ENCODE data around the gene PAFAH1B2. TPM values are rescaled to one million over a fixed set of nuclear protein-coding genes. Genes with fewer than 3 reads are reported as not detected.

PAFAH1B2 gene
- total and polyA plus RNA-seq, 2 donors (not counting 3 experiments of a cell fraction or from before 2014, with no cell fraction given), result 34.2 to 128 TPM

DNA sequence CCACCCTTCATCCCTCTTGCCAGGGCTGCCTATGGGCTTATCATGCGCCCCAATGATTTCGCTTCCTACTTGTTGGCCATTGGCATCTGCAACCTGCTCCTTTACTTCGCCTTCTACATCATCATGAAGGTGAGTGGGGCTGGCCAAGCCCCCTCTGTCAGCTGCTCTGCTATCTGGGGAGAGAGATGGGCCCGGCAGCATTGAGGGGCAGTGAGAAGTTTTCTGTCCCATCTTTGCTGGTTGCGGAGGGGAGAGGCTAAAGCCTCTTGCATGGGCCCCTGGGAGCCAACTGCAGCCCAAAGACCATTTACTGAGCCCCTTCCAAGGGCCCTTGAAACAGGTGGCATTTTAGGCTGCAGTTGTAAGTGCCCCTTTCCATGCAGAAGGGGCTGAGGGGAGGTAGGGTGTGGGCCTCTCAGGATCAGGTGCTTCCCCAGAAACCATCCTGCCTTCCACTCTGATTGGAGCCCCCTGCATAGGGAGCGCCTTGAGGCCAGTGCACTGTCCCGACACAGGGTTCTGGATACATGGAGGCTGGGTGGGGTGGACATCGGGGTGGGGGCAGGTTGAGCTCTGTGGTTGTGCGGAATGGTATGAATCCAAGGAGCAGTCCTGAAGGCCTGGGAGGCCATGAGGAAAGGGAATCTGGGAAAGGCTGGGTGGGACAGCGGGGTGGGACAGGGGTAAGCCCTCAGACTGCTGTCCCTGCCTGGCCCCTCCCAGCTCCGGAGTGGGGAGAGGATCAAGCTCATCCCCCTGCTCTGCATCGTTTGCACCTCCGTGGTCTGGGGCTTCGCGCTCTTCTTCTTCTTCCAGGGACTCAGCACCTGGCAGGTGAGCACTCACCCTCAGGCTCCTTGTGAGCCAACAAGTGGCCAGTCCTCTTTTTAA, 49.3 kb downstream of the PAFAH1B2 start:
- no peaks in the 10 kb centered on the region for H3K79me2 ChIP-seq (ENCODE audit: control insufficient read depth, insufficient read depth, low read length)
- POLR2A ChIA-PET, result no interaction called here

More for the DNA sequence above, 49.3 kb downstream of the PAFAH1B2 start:
- CTCF ChIA-PET, result interaction anchor here (1.6 kb wide), 1 partner anchor 12 kb away, joined by 5 read pairs; no protein-coding TSS in a partner anchor
- no peak for DNase-seq (ENCODE audit: low read depth, low spot score)
- Histone ChIP-seq H3K9ac (replicated peaks; ENCODE audit: extremely low read depth, insufficient read depth, low read length) (no peak overlapping the region), H3K27ac (ENCODE audit: insufficient read depth, low read depth, low read length) (no peak overlapping the region), H3K4me2 (ENCODE audit: insufficient read depth, low read length) (no peak overlapping the region), H3K9me3 (replicated peaks; ENCODE audit: control insufficient read depth, insufficient read depth, low read length) (no peaks in the 10 kb centered on the region), H3K4me3 (replicated peaks in 1 of 3; ENCODE audit: insufficient read depth in 1 of 3, low read depth in 1 of 3, low read length in 3 of 3) (no peak overlapping the region), H3K27me3 (ENCODE audit: control insufficient read depth in 2 of 2, insufficient read depth in 2 of 2, low read length in 2 of 2) (no peaks in the 10 kb centered on the region), H4K20me1 (replicated peaks; ENCODE audit: control insufficient read depth, extremely low read depth, insufficient read depth, low read length) (no peaks in the 10 kb centered on the region), H3K4me1 (ENCODE audit: control insufficient read depth, extremely low read depth, insufficient read depth, low read length) (no peaks in the 10 kb centered on the region), H3K9me1 (replicated peaks; ENCODE audit: control insufficient read depth, extremely low read depth, insufficient read depth, low read length) (no peaks in the 10 kb centered on the region), H2AFZ (ENCODE audit: low read depth, low read length) (no peak overlapping the region), H3K36me3 (ENCODE audit: control insufficient read depth in 2 of 2, extremely low read depth in 1 of 2, insufficient read depth in 2 of 2, low read length in 2 of 2) (peaks cover 0 to 26% of the 10 kb centered on the region in 2 experiments)
- no TSS peak for BruUV-seq (replicated peaks)
- FAIRE-seq, result no peak
- dilution Hi-C loops (cut with MboI; ENCODE audit: extremely low pct_ligation_motif_present, low sequenced_read_pairs), result no loop called here
- intact Hi-C loops (cut with micrococcal nuclease), result no loop called here
- TF ChIP-seq, protein P1, sequence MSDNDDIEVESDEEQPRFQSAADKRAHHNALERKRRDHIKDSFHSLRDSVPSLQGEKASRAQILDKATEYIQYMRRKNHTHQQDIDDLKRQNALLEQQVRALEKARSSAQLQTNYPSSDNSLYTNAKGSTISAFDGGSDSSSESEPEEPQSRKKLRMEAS (IDR thresholded peaks at IDR 0.05; ENCODE audit: insufficient read depth, insufficient read length), result no peak
- TF ChIP-seq, protein P2, sequence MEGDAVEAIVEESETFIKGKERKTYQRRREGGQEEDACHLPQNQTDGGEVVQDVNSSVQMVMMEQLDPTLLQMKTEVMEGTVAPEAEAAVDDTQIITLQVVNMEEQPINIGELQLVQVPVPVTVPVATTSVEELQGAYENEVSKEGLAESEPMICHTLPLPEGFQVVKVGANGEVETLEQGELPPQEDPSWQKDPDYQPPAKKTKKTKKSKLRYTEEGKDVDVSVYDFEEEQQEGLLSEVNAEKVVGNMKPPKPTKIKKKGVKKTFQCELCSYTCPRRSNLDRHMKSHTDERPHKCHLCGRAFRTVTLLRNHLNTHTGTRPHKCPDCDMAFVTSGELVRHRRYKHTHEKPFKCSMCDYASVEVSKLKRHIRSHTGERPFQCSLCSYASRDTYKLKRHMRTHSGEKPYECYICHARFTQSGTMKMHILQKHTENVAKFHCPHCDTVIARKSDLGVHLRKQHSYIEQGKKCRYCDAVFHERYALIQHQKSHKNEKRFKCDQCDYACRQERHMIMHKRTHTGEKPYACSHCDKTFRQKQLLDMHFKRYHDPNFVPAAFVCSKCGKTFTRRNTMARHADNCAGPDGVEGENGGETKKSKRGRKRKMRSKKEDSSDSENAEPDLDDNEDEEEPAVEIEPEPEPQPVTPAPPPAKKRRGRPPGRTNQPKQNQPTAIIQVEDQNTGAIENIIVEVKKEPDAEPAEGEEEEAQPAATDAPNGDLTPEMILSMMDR (IDR thresholded peaks at IDR 0.05; ENCODE audit: extremely low read depth in 1 of 2, insufficient read depth in 1 of 2, low read depth in 1 of 2, low read length in 2 of 2), result no peak

Data from endothelial cell of umbilical vein (primary cell).